Stomach (tissue), 9 donors: Measurements from ENCODE around the gene FAM117A. TPM values are rescaled to one million over a fixed set of nuclear protein-coding genes. Genes with fewer than 3 reads are reported as not detected.
"Not testable (repeated sequence)": the region's sequence is repeated elsewhere in the genome, so short reads cannot be mapped to it uniquely, and the experiment has no call there.

Source experiments
- DNase-seq, 2 donors: peaks; one replicate each; pipeline versions ENCODE4 v3.0.0 to v3.0.0-alpha.2; 2013 to 2019
- H3K27ac ChIP-seq, 5 donors: fragments of 200-600 bp in 4 of 5; sonication (generic) in 4 of 5; one replicate each; pipeline ENCODE4 v1.5.1; 2013 to 2019; ENCODE audit warnings: mild to moderate bottlenecking in 1 of 5, moderate library complexity in 1 of 5
- H3K27me3 ChIP-seq, 3 donors: fragments of 200-600 bp; sonication (generic); one replicate each; pipeline ENCODE4 v1.5.1; 2017 to 2019; ENCODE audit warnings: mixed run types in 1 of 3
- H3K36me3 ChIP-seq, 4 donors: fragments of 200-600 bp; sonication (generic); 1 replicate in 3 of 4; 2 replicates in 1 of 4; pipeline ENCODE4 v1.5.1; 2016 to 2019
- H3K4me1 ChIP-seq, 4 donors: fragments of 200-600 bp; sonication (generic); one replicate each; pipeline ENCODE4 v1.5.1; 2016 to 2019
- H3K4me3 ChIP-seq, 4 donors: fragments of 200-600 bp; sonication (generic) in 3 of 4; one replicate each; pipeline ENCODE4 v1.5.1; 2016 to 2019; ENCODE audit warnings: mild to moderate bottlenecking in 1 of 4
- H3K9me3 ChIP-seq, 4 donors: fragments of 200-600 bp; sonication (generic); one replicate each; pipeline ENCODE4 v1.5.1; 2016 to 2019
- EP300 ChIP-seq: sonication (generic); formaldehyde crosslinking; IDR thresholded peaks from one replicate; pipeline ENCODE4 v1.6.1; 2017; ENCODE audit warnings: antibody characterized with exemption
- POLR2A ChIP-seq, 4 donors: fragments of 450-650 bp; IDR thresholded peaks; one replicate each; pipeline ENCODE4 v1.6.1; 2016; ENCODE audit warnings: antibody characterized with exemption in 4 of 4, control low read depth in 2 of 4, mild to moderate bottlenecking in 1 of 4, moderate library complexity in 1 of 4
- POLR2AphosphoS5 ChIP-seq, 3 donors: sonication (generic); formaldehyde crosslinking; IDR thresholded peaks; one replicate each; pipeline ENCODE4 v1.6.1; 2016; ENCODE audit warnings: antibody characterized with exemption in 3 of 3
- whole genome bisulfite sequencing, 5 donors: extraction: QIAGEN DNeasy Blood & Tissue Kit in 3 of 5; methylation state at CpG; one replicate each; pipeline versions ENCODE4 v1.1.5 to v1.1.7; 2013 to 2018; 5-methylcytosine and 5-hydroxymethylcytosine counted together
- intact Hi-C: fragments of 100-400 bp; cut with DNase I; formaldehyde crosslinking; loops from one replicate; pipeline ENCODE4 v1.15.1; 2023; ENCODE audit warnings: low total_unique reads
- polyA plus RNA-seq, 3 donors: library from polyadenylated mRNA; stranded (reverse); fragments of 200-250 nt; gene quantifications; one replicate each; pipeline ENCODE4 v1.2.3, GENCODE V29; 2013
- total RNA-seq, 5 donors: library from RNA; depleted of rRNA; stranded (reverse); fragments of >200 nt; gene quantifications; one replicate each; pipeline versions ENCODE4 v1.1.0 to v1.2.3, GENCODE V29; 2014 to 2016
- TF ChIP-seq, protein P1 (sequence below), 7 experiments: fragments of 450-650 bp in 4 of 7; fragments of 200-600 bp in 3 of 7; sonication (generic) in 3 of 7; IDR thresholded peaks; one replicate each; pipeline ENCODE4 v1.5.1; 2016 to 2019; ENCODE audit warnings: antibody characterized with exemption in 7 of 7, control low read depth in 2 of 7, mild to moderate bottlenecking in 1 of 7
- donor health status: healthy with polysubstance abuse.
- donor health status: Bipolar disorder and iron deficiency.
- donor health status: healthy.

FAM117A gene
- total and polyA plus RNA-seq, 8 donors = 0.58 to 39.7 (median 6.1) TPM

DNA sequence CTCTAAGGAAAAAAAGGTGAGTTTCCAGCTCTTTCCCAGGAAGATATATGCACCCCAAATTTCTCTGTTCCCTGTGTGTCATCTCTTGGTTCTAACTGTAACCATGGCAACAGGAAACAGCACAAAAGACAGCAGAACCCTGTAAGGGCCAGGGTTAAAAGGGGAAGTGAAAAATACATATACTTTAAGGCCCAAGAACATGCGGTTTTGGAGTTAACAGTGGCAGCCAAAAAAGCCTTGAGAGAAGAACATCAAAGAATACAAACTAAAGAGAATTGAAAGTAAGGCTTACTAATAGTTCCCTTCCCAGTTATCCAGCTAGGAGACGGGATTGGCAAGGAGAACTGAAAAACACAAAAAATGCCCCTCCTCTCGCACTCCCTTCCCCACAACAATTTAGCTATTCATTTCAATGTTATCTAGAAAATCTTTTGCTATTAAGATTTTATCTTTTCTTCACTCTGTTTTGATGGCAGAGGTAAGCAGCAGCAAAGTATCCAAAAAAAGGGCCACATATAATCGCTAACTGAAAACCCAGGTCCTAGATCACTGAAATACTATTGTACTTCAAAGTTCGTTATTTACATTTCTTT, 87.6 kb downstream of the FAM117A start:
- peaks cover 32 to 60% (median 52%) of the 10 kb centered on the region in 4 donors for H3K4me1 ChIP-seq
- peak in 1 of 2 donors; percentile 70 for DNase-seq
- TF ChIP-seq POLR2AphosphoS5 (IDR thresholded peaks at IDR 0.05) (no peak), POLR2A (IDR thresholded peaks at IDR 0.05) (no peak), EP300 (no peak)
- TF ChIP-seq, protein P1, sequence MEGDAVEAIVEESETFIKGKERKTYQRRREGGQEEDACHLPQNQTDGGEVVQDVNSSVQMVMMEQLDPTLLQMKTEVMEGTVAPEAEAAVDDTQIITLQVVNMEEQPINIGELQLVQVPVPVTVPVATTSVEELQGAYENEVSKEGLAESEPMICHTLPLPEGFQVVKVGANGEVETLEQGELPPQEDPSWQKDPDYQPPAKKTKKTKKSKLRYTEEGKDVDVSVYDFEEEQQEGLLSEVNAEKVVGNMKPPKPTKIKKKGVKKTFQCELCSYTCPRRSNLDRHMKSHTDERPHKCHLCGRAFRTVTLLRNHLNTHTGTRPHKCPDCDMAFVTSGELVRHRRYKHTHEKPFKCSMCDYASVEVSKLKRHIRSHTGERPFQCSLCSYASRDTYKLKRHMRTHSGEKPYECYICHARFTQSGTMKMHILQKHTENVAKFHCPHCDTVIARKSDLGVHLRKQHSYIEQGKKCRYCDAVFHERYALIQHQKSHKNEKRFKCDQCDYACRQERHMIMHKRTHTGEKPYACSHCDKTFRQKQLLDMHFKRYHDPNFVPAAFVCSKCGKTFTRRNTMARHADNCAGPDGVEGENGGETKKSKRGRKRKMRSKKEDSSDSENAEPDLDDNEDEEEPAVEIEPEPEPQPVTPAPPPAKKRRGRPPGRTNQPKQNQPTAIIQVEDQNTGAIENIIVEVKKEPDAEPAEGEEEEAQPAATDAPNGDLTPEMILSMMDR (IDR thresholded peaks at IDR 0.05) = no peak
- H3K27me3 ChIP-seq = no peaks in the 10 kb centered on the region
- H3K36me3 ChIP-seq = peaks cover 0 to 18% (median 10%) of the 10 kb centered on the region in 4 donors
- intact Hi-C loops = no loop called here
- WGBS, 5 donors = 11 to 19% (median 15%) methylated on average over 5 of the region's 5 CpGs
- H3K4me3 ChIP-seq = peak overlapping the region; percentile 51 to 75 (median 70)
- no peaks in the 10 kb centered on the region for H3K9me3 ChIP-seq
- H3K27ac ChIP-seq = peak overlapping the region in 4 of 5 donors; percentile 98 to 100 (median 99)

DNA sequence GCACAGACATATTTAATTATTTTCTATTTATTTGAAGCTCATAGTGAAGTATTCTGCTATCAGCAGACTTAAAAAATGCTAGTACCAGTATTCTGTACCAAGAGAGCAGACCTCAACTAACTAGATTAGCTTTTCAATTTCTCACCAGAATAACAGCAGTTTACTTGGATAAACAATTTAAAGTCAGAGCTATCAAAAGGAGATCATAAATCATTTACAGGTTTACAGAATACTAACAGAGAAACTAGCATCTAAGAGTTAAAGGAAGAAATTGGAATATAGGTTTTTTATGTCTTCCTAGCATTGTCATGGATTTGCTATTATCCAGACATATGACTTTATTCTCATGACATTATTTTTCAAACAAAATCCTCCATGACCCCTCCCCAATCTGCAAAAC, 89.4 kb downstream of the FAM117A start:
- peaks cover 46 to 78% (median 63%) of the 10 kb centered on the region in 4 donors for H3K4me1 ChIP-seq
- no peak for TF ChIP-seq EP300
- no peak for TF ChIP-seq POLR2A (IDR thresholded peaks at IDR 0.05)
- TF ChIP-seq, protein P1 (IDR thresholded peaks at IDR 0.05) = no peak
- TF ChIP-seq POLR2AphosphoS5 (IDR thresholded peaks at IDR 0.05) = no peak
- peaks cover 0 to 18% (median 10%) of the 10 kb centered on the region in 4 donors for H3K36me3 ChIP-seq
- no peaks in the 10 kb centered on the region for H3K27me3 ChIP-seq
- intact Hi-C loops = no loop called here
- no peak for DNase-seq
- H3K27ac ChIP-seq = peak overlapping the region in 3 of 5 donors; percentile 2 to 99 (median 4)
- H3K9me3 ChIP-seq = no peaks in the 10 kb centered on the region
- no peak overlapping the region for H3K4me3 ChIP-seq

DNA sequence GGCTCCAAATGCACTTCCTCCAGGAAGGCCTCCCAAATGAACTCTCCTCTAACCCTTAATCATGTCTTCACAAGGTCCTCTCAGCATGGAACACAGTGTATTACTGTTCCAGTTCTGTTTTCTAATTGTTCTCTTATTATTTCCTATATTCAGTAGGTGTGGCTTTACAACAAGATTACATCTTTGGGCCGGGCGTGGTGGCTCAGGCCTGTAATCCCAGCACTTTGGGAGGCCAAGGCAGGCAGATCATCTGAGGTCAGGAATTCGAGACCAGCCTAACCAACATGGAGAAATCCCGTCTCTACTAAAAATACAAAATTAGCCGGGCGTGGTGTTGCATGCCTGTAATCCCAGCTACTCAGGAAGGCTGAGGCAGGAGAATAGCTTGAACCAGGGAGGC, 90.3 kb downstream of the FAM117A start:
- DNase-seq, H3K4me3 ChIP-seq, H3K27me3 ChIP-seq, H3K9me3 ChIP-seq, intact Hi-C loops: not testable (repeated sequence)
- Histone ChIP-seq H3K27ac (peak overlapping the region in 3 of 5 donors; percentile 2 to 99 (median 4)), H3K4me1 (peaks cover 46 to 86% (median 63%) of the 10 kb centered on the region in 4 donors), H3K36me3 (peaks cover 0 to 18% (median 10%) of the 10 kb centered on the region in 4 donors)
- 91 to 92% (median 92%) methylated on average over 6 of the region's 6 CpGs for WGBS, 5 donors

DNA sequence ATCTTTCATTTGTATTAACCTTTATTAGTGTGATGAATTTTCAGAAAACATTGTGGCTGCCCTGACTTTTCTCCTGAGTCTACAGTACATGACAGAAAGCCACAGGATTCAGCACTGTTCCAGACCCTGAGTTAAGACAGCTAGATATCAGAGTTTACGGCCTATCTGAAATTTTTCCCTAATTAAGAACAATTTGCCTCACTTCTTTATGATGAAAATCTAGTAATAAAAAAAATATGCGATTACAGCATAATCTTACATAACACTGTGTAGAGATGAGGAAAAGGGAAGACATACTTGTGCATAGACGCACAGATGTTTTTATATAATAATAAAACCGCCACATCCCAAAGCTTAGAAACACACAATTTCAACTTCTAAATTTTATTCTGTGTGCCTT, 93.3 kb downstream of the FAM117A start:
- no peak for DNase-seq
- intact Hi-C loops = no loop called here
- peak overlapping the region in 4 of 5 donors; percentile 1 to 61 (median 26) for H3K27ac ChIP-seq
- peaks cover 25 to 80% (median 47%) of the 10 kb centered on the region in 4 donors for H3K4me1 ChIP-seq
- 76 to 87% (median 80%) methylated on average over 4 of the region's 4 CpGs for WGBS, 5 donors
- peaks cover 0 to 30% (median 14%) of the 10 kb centered on the region in 4 donors for H3K36me3 ChIP-seq
- TF ChIP-seq EP300 = no peak
- TF ChIP-seq, protein P1 (IDR thresholded peaks at IDR 0.05) = no peak
- TF ChIP-seq POLR2A (IDR thresholded peaks at IDR 0.05) = no peak
- TF ChIP-seq POLR2AphosphoS5 (IDR thresholded peaks at IDR 0.05) = no peak
- no peak overlapping the region for H3K4me3 ChIP-seq
- no peaks in the 10 kb centered on the region for H3K9me3 ChIP-seq
- no peaks in the 10 kb centered on the region for H3K27me3 ChIP-seq

DNA sequence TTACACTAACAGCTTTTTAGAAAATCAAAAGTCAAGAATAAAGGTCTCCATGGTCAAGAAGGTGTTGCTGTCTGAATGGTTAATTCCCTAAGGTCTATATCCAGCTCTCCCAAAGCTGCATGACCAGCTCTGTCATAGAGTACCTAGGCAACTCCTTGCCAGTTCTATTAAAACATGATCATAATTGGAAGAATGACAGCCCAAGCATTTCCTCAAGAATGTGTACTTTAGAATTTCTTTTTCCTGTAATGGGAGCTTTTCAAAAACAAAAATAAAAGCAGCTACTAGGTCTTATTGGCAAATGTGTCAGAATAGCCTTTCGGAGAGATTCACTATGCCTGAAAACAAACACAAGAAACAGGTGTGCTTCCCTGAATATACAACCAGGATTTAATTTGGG, 93.9 kb downstream of the FAM117A start:
- Histone ChIP-seq H3K27me3 (no peaks in the 10 kb centered on the region), H3K4me1 (peaks cover 19 to 74% (median 41%) of the 10 kb centered on the region in 4 donors), H3K9me3 (no peaks in the 10 kb centered on the region), H3K27ac (peak overlapping the region in 4 of 5 donors; percentile 1 to 61 (median 26)), H3K36me3 (peaks cover 0 to 23% (median 9%) of the 10 kb centered on the region in 4 donors), H3K4me3 (no peak overlapping the region)
- 40 to 81% (median 52%) methylated on average over 1 of the region's 1 CpG for WGBS, 5 donors
- no peak for DNase-seq
- intact Hi-C loops = no loop called here
- TF ChIP-seq, protein P1 (IDR thresholded peaks at IDR 0.05) = no peak
- TF ChIP-seq EP300 (no peak), POLR2A (IDR thresholded peaks at IDR 0.05) (no peak), POLR2AphosphoS5 (IDR thresholded peaks at IDR 0.05) (no peak)
